ENCODE data around the gene PEX6. TPM values are rescaled to one million over a fixed set of nuclear protein-coding genes. Genes with fewer than 3 reads are reported as not detected.
A peak's percentile ranks its signal among the peaks of the same experiment; 100 is the strongest.

Gene PEX6
- total RNA-seq, 6 donors from 2014 or later, result 6.5 to 36.7 (median 21.0) TPM

GRCh38 chr6:42969431-42969830 lies 9.6 kb downstream of the PEX6 start:
- Histone ChIP-seq H3K9me3 (no peaks in the 10 kb centered on the region), H3K4me3 (no peak overlapping the region), H3K4me1 (no peaks in the 10 kb centered on the region), H3K36me3 (peaks cover 3 to 48% (median 20%) of the 10 kb centered on the region in 4 donors), H3K27me3 (no peaks in the 10 kb centered on the region), H3K27ac (no peak overlapping the region)
- no peak for DNase-seq
- ATAC-seq (ENCODE audit: low FRiP score in 2 of 2), result no peak
- no peak for TF ChIP-seq EP300 (IDR thresholded peaks at IDR 0.05)
- 97 to 100% methylated on average over 1 to 2 of the region's 2 CpGs for WGBS, 2 donors

GRCh38 chr6:42968783-42969182 lies 10.2 kb downstream of the PEX6 start:
- no peaks in the 10 kb centered on the region for H3K4me1 ChIP-seq
- no peak overlapping the region for H3K4me3 ChIP-seq
- H3K36me3 ChIP-seq, result peaks cover 8 to 55% (median 22%) of the 10 kb centered on the region in 4 donors
- ATAC-seq (ENCODE audit: low FRiP score in 2 of 2) (no peak), DNase-seq (no peak)
- 89 to 98% methylated on average over 4 of the region's 4 CpGs for WGBS, 2 donors
- no peaks in the 10 kb centered on the region for H3K27me3 ChIP-seq
- TF ChIP-seq POLR2AphosphoS5 (IDR thresholded peaks at IDR 0.05), result no peak
- H3K27ac ChIP-seq, result no peak overlapping the region
- no peaks in the 10 kb centered on the region for H3K9me3 ChIP-seq

GRCh38 chr6:42968126-42968701 lies 10.8 kb downstream of the PEX6 start:
- 97 to 100% methylated on average over 7 to 9 of the region's 12 CpGs for WGBS, 2 donors
- Histone ChIP-seq H3K4me1 (no peaks in the 10 kb centered on the region), H3K4me3 (no peak overlapping the region), H3K27ac (no peak overlapping the region), H3K27me3 (no peaks in the 10 kb centered on the region), H3K36me3 (peaks cover 8 to 59% (median 25%) of the 10 kb centered on the region in 4 donors), H3K9me3 (no peaks in the 10 kb centered on the region)
- TF ChIP-seq POLR2AphosphoS5 (IDR thresholded peaks at IDR 0.05) (no peak), CTCF (IDR thresholded peaks at IDR 0.05) (no peak), POLR2A (IDR thresholded peaks at IDR 0.05) (no peak), EP300 (IDR thresholded peaks at IDR 0.05) (no peak)
- DNase-seq (no peak), ATAC-seq (ENCODE audit: low FRiP score in 2 of 2) (no peak)

- peaks cover 8 to 66% (median 26%) of the 10 kb centered on the region in 4 donors for H3K36me3 ChIP-seq
- WGBS, 2 donors, result 96 to 98% methylated on average over 9 to 11 of the region's 11 CpGs
- H3K4me3 ChIP-seq, result no peak overlapping the region
- H3K27me3 ChIP-seq, result no peaks in the 10 kb centered on the region
- no peaks in the 10 kb centered on the region for H3K4me1 ChIP-seq
- DNase-seq, result peak in 1 of 2 donors; percentile 50
- TF ChIP-seq EP300 (IDR thresholded peaks at IDR 0.05), result no peak
- TF ChIP-seq CTCF (IDR thresholded peaks at IDR 0.05), result no peak
- TF ChIP-seq POLR2AphosphoS5 (IDR thresholded peaks at IDR 0.05), result no peak
- H3K9me3 ChIP-seq, result no peaks in the 10 kb centered on the region
- H3K27ac ChIP-seq, result no peak overlapping the region
- no peak for ATAC-seq (ENCODE audit: low FRiP score in 2 of 2)
Measured at GRCh38 chr6:42967228-42967627, 11.8 kb downstream of the PEX6 start.

GRCh38 chr6:42966571-42966970 lies 12.4 kb downstream of the PEX6 start:
- no peaks in the 10 kb centered on the region for H3K4me1 ChIP-seq
- 78 to 79% methylated on average over 7 of the region's 7 CpGs for WGBS, 2 donors
- peaks cover 8 to 66% (median 26%) of the 10 kb centered on the region in 4 donors for H3K36me3 ChIP-seq
- no peak for TF ChIP-seq POLR2A (IDR thresholded peaks at IDR 0.05)
- no peak for TF ChIP-seq CTCF (IDR thresholded peaks at IDR 0.05)
- no peak for TF ChIP-seq EP300 (IDR thresholded peaks at IDR 0.05)
- no peak for TF ChIP-seq POLR2AphosphoS5 (IDR thresholded peaks at IDR 0.05)
- no peak overlapping the region for H3K27ac ChIP-seq
- no peak overlapping the region for H3K4me3 ChIP-seq
- DNase-seq (no peak), ATAC-seq (ENCODE audit: low FRiP score in 2 of 2) (no peak)
- no peaks in the 10 kb centered on the region for H3K9me3 ChIP-seq
- no peaks in the 10 kb centered on the region for H3K27me3 ChIP-seq

Data from upper lobe of left lung (tissue), 6 donors.